K562 (cell line): ENCODE measurements around the gene ARFGEF2. TPM values are rescaled to one million over a fixed set of nuclear protein-coding genes. Genes with fewer than 3 reads are reported as not detected.

Experiments used
- CBX8 ChIP-seq: fragments of 200-600 bp; sonication (generic); IDR thresholded peaks from 2 replicates; pipeline ENCODE4 v1.6.1; 2012; ENCODE audit warnings: borderline replicate concordance, mixed run types, low read depth, mild to moderate bottlenecking, moderate library complexity, mixed read lengths, low read length, control low read depth, inconsistent platforms; ENCODE audit not compliant: poor library complexity, severe bottlenecking; ENCODE audit errors: extremely low read depth
- CEBPG ChIP-seq, 3 experiments: fragments of 200-800 bp in 1 of 3; sonication (Bioruptor generic) in 1 of 3; sonication (generic) in 1 of 3; formaldehyde crosslinking in 1 of 3; IDR thresholded peaks in 2 of 3; conservative IDR thresholded peaks in 1 of 3; 2 replicates each; pipeline versions ENCODE4 v1.6.1 to v1.8.0; 2016 to 2022; ENCODE audit warnings: missing compliant biosample characterization in 2 of 3, missing genetic modification characterization in 2 of 3, mild to moderate bottlenecking in 1 of 3, missing genetic modification reagents in 1 of 3
- DPF2 ChIP-seq: fragments of 450-650 bp; IDR thresholded peaks from 2 replicates; pipeline ENCODE4 v1.6.1; 2016
- FOXA3 ChIP-seq, 2 experiments: fragments of 450-650 bp in 1 of 2; sonication (generic) in 1 of 2; formaldehyde crosslinking; IDR thresholded peaks in 1 of 2; conservative IDR thresholded peaks in 1 of 2; 2 replicates each; pipeline versions ENCODE4 v1.4.0 to v1.8.0; 2020 to 2022; ENCODE audit warnings: mild to moderate bottlenecking in 2 of 2, missing genetic modification reagents in 1 of 2
- LEF1 ChIP-seq: fragments of 450-650 bp; IDR thresholded peaks from 2 replicates; pipeline ENCODE4 v1.6.1; 2016; ENCODE audit warnings: mild to moderate bottlenecking
- MBD2 ChIP-seq: sonication (generic); IDR thresholded peaks from 2 replicates; pipeline ENCODE4 v1.6.1; 2016; ENCODE audit warnings: low read depth, borderline replicate concordance
- MYC ChIP-seq, 2 experiments: fragments of 250-450 bp in 1 of 2; sonication (Bioruptor Pico) in 1 of 2; IDR thresholded peaks; 2 replicates each; pipeline versions ENCODE4 v1.5.1 to v1.6.1; 2012 to 2021; ENCODE audit warnings: low read depth in 2 of 2, borderline replicate concordance in 1 of 2, improper control_type of control experiment in 1 of 2, low read length in 1 of 2, mild to moderate bottlenecking in 1 of 2, moderate library complexity in 1 of 2
- RBM34 ChIP-seq: fragments of 200-400 bp; formaldehyde crosslinking; IDR thresholded peaks from 2 replicates; pipeline ENCODE4 v1.6.1; 2018; ENCODE audit warnings: low read length, borderline replicate concordance; ENCODE audit not compliant: insufficient read depth
- ZBTB7A ChIP-seq: IDR thresholded peaks from 2 replicates; pipeline ENCODE4 v1.6.1; 2011; ENCODE audit warnings: low read depth, mild to moderate bottlenecking, low read length, moderate library complexity, borderline replicate concordance; ENCODE audit not compliant: control insufficient read depth
- ZNF134 ChIP-seq: fragments of 250-450 bp; sonication (Bioruptor Pico); conservative IDR thresholded peaks from 2 replicates; pipeline ENCODE4 v1.4.0; 2020
- ZNF143 ChIP-seq: sonication (generic); formaldehyde crosslinking; IDR thresholded peaks from 2 replicates; pipeline ENCODE4 v1.9.0; 2022; ENCODE audit warnings: mild to moderate bottlenecking, missing genetic modification reagents
- polyA plus RNA-seq, 8 experiments: library from polyadenylated mRNA; depleted of rRNA in 4 of 8; stranded (reverse) in 5 of 8; unstranded in 3 of 8; fragments of >200 nt; fragmentation: Nextera tagmentation in 2 of 8; fragmentation: Illumina TruSeq in 1 of 8; extraction: Ambion mirVana in 2 of 8; extraction: Trizol in 1 of 8; gene quantifications; 2 replicates each; pipeline versions ENCODE4 v1.2.1 to v1.2.3, GENCODE V29; 2011 to 2014; ENCODE audit warnings: inconsistent platforms in 1 of 8, missing spikeins in 1 of 8
- total RNA-seq, 7 experiments: library from RNA; depleted of rRNA in 6 of 7; stranded (reverse); fragments of >200 nt in 6 of 7; fragmentation: Illumina TruSeq in 2 of 7; extraction: Trizol in 2 of 7; gene quantifications; 2 replicates each; pipeline versions ENCODE4 v1.2.1 to v1.2.3, GENCODE V29; 2011 to 2021; ENCODE audit warnings: low replicate concordance in 1 of 7
- TF ChIP-seq, protein P1 (sequence below): sonication (generic); formaldehyde crosslinking; IDR thresholded peaks from 2 replicates; pipeline ENCODE4 v1.8.0; 2022; ENCODE audit warnings: missing genetic modification reagents, mild to moderate bottlenecking, moderate library complexity, borderline replicate concordance
- TF ChIP-seq, protein P2 (sequence below): fragments of 250-450 bp; sonication (Bioruptor Pico); IDR thresholded peaks from 2 replicates; pipeline ENCODE4 v1.4.0; 2020; ENCODE audit warnings: mild to moderate bottlenecking, moderate library complexity, borderline replicate concordance

The ARFGEF2 gene
- total and polyA plus RNA-seq, 9 of the 15 experiments (the other 6 are each of a cell fraction or from before 2014, with no cell fraction given), result 4.2 to 18.8 (median 13.7) TPM

DNA sequence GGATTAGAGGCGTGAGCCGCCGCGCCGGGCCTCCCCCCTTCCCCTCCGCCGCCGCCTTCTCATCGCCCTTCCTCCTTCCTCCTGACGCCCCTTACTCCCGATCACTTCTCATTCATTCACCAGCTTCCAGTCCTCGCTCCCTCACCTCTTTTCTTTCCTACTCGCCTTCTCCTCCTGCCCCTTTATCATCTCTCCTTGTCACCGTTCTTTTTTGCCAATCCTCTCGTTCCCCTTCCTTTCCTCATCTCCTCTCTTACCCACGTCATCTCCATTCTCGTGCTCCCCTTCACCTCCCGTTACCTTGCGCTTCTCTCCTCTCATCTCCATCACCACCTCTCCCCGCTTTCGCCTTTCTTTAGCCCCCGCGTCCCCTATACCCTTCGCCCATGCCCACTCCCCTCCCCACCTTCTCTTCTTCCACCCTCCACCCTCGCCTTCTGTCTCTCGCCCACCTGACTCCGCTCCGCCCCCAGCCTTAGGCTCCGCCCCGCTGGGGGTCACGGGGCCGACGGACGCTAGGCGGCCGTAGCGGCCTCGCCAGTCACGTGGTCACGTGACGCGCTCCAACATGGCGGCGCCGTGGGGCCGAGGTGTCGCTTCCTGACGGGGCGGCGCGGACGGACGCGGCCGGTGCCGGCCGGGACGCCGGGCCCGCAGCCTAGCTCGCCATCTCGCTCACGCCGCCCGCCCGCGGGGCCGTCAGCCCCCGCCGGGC is at the start of gene ARFGEF2 (continued):
- TF ChIP-seq CBX8 (no peak), ZBTB7A (no peak; the same call in 1 of the 2 replicates), MYC (IDR thresholded peaks at IDR 0.05; ENCODE audit: low read depth, low read length) (peak; percentile 87), MYC (CRISPR knock-in tag; IDR thresholded peaks at IDR 0.05; ENCODE audit: borderline replicate concordance, low read depth) (no peak), LEF1 (peak; percentile 54; the same call in 1 of the 2 replicates), ZNF134 (CRISPR knock-in tag) (no peak), ZNF143 (CRISPR knock-in tag) (0 out of 2 replicates have a peak, but pooled peaks have one; percentile 6), CEBPG (CRISPR knock-in tag; IDR thresholded peaks at IDR 0.05) (no peak), CEBPG (tag; conservative IDR thresholded peaks at IDR 0.05 in 1 of 2, IDR thresholded peaks at IDR 0.05 in 1 of 2) (no peak), RBM34 (no peak), MBD2 (peak; percentile 47; the same call in 1 of the 2 replicates), FOXA3 (CRISPR knock-in tag; conservative IDR thresholded peaks at IDR 0.05 in 1 of 2, IDR thresholded peaks at IDR 0.05 in 1 of 2) (no peak), DPF2 (peak; percentile 85)
- TF ChIP-seq, protein P1, sequence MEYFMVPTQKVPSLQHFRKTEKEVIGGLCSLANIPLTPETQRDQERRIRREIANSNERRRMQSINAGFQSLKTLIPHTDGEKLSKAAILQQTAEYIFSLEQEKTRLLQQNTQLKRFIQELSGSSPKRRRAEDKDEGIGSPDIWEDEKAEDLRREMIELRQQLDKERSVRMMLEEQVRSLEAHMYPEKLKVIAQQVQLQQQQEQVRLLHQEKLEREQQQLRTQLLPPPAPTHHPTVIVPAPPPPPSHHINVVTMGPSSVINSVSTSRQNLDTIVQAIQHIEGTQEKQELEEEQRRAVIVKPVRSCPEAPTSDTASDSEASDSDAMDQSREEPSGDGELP (CRISPR knock-in tag), result peak; percentile 81; the same call in 1 of the 2 replicates
- TF ChIP-seq, protein P2, sequence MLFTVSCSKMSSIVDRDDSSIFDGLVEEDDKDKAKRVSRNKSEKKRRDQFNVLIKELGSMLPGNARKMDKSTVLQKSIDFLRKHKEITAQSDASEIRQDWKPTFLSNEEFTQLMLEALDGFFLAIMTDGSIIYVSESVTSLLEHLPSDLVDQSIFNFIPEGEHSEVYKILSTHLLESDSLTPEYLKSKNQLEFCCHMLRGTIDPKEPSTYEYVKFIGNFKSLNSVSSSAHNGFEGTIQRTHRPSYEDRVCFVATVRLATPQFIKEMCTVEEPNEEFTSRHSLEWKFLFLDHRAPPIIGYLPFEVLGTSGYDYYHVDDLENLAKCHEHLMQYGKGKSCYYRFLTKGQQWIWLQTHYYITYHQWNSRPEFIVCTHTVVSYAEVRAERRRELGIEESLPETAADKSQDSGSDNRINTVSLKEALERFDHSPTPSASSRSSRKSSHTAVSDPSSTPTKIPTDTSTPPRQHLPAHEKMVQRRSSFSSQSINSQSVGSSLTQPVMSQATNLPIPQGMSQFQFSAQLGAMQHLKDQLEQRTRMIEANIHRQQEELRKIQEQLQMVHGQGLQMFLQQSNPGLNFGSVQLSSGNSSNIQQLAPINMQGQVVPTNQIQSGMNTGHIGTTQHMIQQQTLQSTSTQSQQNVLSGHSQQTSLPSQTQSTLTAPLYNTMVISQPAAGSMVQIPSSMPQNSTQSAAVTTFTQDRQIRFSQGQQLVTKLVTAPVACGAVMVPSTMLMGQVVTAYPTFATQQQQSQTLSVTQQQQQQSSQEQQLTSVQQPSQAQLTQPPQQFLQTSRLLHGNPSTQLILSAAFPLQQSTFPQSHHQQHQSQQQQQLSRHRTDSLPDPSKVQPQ (CRISPR knock-in tag), result no peak
